GM10847 (cell line): ENCODE data around the gene BUD23.

Experiments
- POLR2A ChIP-seq: IDR thresholded peaks from 2 replicates; pipeline ENCODE4 v1.6.1; 2011; ENCODE audit not compliant: insufficient read length; ENCODE audit errors: extremely low read depth

Gene BUD23

GRCh38 chr7:73722785-73723184 lies 39.4 kb downstream of the BUD23 start:
- TF ChIP-seq POLR2A: no peak

GRCh38 chr7:73723813-73724212 lies 40.4 kb downstream of the BUD23 start:
- TF ChIP-seq POLR2A: no peak

GRCh38 chr7:73726083-73726466 lies 42.7 kb downstream of the BUD23 start:
- TF ChIP-seq POLR2A: no peak

GRCh38 chr7:73727952-73728351 lies 44.6 kb downstream of the BUD23 start:
- TF ChIP-seq POLR2A: no peak

GRCh38 chr7:73728551-73728950 lies 45.2 kb downstream of the BUD23 start:
- TF ChIP-seq POLR2A: no peak

- no peak for TF ChIP-seq POLR2A
Measured at GRCh38 chr7:73730485-73730884, 47.1 kb downstream of the BUD23 start.

GRCh38 chr7:73732397-73732796 lies 49.0 kb downstream of the BUD23 start:
- TF ChIP-seq POLR2A: no peak

GRCh38 chr7:73734619-73735527 lies 51.5 kb downstream of the BUD23 start:
- no peak for TF ChIP-seq POLR2A

- no peak for TF ChIP-seq POLR2A
Measured at GRCh38 chr7:73735528-73735905, 52.1 kb downstream of the BUD23 start.

- TF ChIP-seq POLR2A: no peak
Measured at GRCh38 chr7:73736885-73737284, 53.5 kb downstream of the BUD23 start.

GRCh38 chr7:73737491-73738219 lies 54.3 kb downstream of the BUD23 start:
- TF ChIP-seq POLR2A: no peak

- no peak for TF ChIP-seq POLR2A
Measured at GRCh38 chr7:73738220-73738611, 54.8 kb downstream of the BUD23 start.

GRCh38 chr7:73738612-73739386 lies 55.4 kb downstream of the BUD23 start, which contains the start of gene ABHD11:
ABHD11 (minus strand) TSS chr7:73738802; CDS start chr7:73738770, 32 bp downstream.
- TF ChIP-seq POLR2A: peak; percentile 83

- TF ChIP-seq POLR2A: no peak
Measured at GRCh38 chr7:73739387-73739767, 56.0 kb downstream of the BUD23 start.

- TF ChIP-seq POLR2A: no peak
Measured at GRCh38 chr7:73740212-73740611, 56.8 kb downstream of the BUD23 start.
